K562 (cell line): Measurements from ENCODE around the gene PPFIA3.

Source experiments
- CEBPB ChIP-seq: fragments of 450-650 bp; IDR thresholded peaks from 2 replicates; pipeline ENCODE4 v1.6.1; 2016; ENCODE audit warnings: missing genetic modification characterization, missing compliant biosample characterization
- CREM ChIP-seq: IDR thresholded peaks from 2 replicates; pipeline ENCODE4 v1.6.1; 2014; ENCODE audit warnings: antibody characterized with exemption, low read depth
- E2F5 ChIP-seq: sonication (generic); formaldehyde crosslinking; IDR thresholded peaks from 2 replicates; pipeline ENCODE4 v1.8.0; 2022; ENCODE audit warnings: mild to moderate bottlenecking, missing genetic modification reagents
- EZH2 ChIP-seq: IDR thresholded peaks from 2 replicates; pipeline ENCODE4 v1.6.1; 2012; ENCODE audit warnings: low read depth, mild to moderate bottlenecking, inconsistent platforms, low read length, borderline replicate concordance
- SFPQ ChIP-seq: fragments of 200-400 bp; formaldehyde crosslinking; IDR thresholded peaks from 2 replicates; pipeline ENCODE4 v1.6.1; 2017; ENCODE audit warnings: mild to moderate bottlenecking, low read depth, low read length, moderate library complexity
- SIRT6 ChIP-seq: IDR thresholded peaks from one replicate; pipeline ENCODE4 v1.6.1; 2012; ENCODE audit warnings: low read depth, mild to moderate bottlenecking, control low read depth, inconsistent platforms, low read length, moderate library complexity
- ZBTB1 ChIP-seq: sonication (generic); formaldehyde crosslinking; IDR thresholded peaks from 2 replicates; pipeline ENCODE4 v1.8.1; 2023; ENCODE audit warnings: missing genetic modification reagents, low read depth, mild to moderate bottlenecking, borderline replicate concordance

GRCh38 chr19:49141352-49141751, 22.0 kb downstream of the PPFIA3 start:
- TF ChIP-seq CREM: no peak
- no peak for TF ChIP-seq EZH2
- no peak for TF ChIP-seq E2F5 (CRISPR knock-in tag)
- no peak for TF ChIP-seq CEBPB
- TF ChIP-seq SIRT6: no peak
- TF ChIP-seq SFPQ: no peak
- no peak for TF ChIP-seq ZBTB1 (CRISPR knock-in tag)
